GM12878 (cell line): ENCODE results near the gene AP5Z1. TPM values are rescaled to one million over a fixed set of nuclear protein-coding genes. Genes with fewer than 3 reads are reported as not detected.

Experiments
- BCLAF1 ChIP-seq: fragments of 450-650 bp; IDR thresholded peaks from 2 replicates; pipeline ENCODE4 v1.6.1; 2017; ENCODE audit warnings: antibody characterized with exemption, mild to moderate bottlenecking, moderate library complexity
- CBX5 ChIP-seq: sonication (generic); IDR thresholded peaks from 2 replicates; pipeline ENCODE4 v1.6.1; 2016; ENCODE audit warnings: low read depth, moderate library complexity, mild to moderate bottlenecking, inconsistent platforms
- EP300 ChIP-seq, 2 experiments: fragments of 150-350 bp in 1 of 2; IDR thresholded peaks; 2 replicates each; pipeline ENCODE4 v1.6.1; 2011 to 2012; ENCODE audit warnings: low read depth in 2 of 2, low read length in 2 of 2, borderline replicate concordance in 1 of 2, improper control_type of control experiment in 1 of 2, inconsistent platforms in 1 of 2; ENCODE audit not compliant: control insufficient read depth in 1 of 2
- ETV6 ChIP-seq, 2 experiments: fragments of 450-650 bp in 1 of 2; IDR thresholded peaks in 1 of 2; conservative IDR thresholded peaks in 1 of 2; 2 replicates each; pipeline ENCODE4 v1.6.1; 2014; ENCODE audit warnings: antibody characterized with exemption in 1 of 2, borderline replicate concordance in 1 of 2, low read depth in 1 of 2, mild to moderate bottlenecking in 1 of 2, moderate library complexity in 1 of 2
- MEF2A ChIP-seq: IDR thresholded peaks from 2 replicates; pipeline ENCODE4 v1.6.1; 2011; ENCODE audit warnings: low read depth, mild to moderate bottlenecking, low read length, moderate library complexity; ENCODE audit not compliant: insufficient read depth
- MTA3 ChIP-seq: IDR thresholded peaks from 2 replicates; pipeline ENCODE4 v1.6.1; 2012; ENCODE audit warnings: low read length, inconsistent platforms, borderline replicate concordance
- NR2C2 ChIP-seq: IDR thresholded peaks from 2 replicates; pipeline ENCODE4 v1.6.1; 2011; ENCODE audit warnings: borderline replicate concordance, low read depth; ENCODE audit not compliant: control insufficient read depth, insufficient read length
- NRF1 ChIP-seq: conservative IDR thresholded peaks from 2 replicates; pipeline ENCODE4 v1.6.1; 2011; ENCODE audit warnings: mild to moderate bottlenecking, low read depth, low read length, improper control_type of control experiment
- SMAD1 ChIP-seq: fragments of 450-650 bp; IDR thresholded peaks from 2 replicates; pipeline ENCODE4 v1.6.1; 2018; ENCODE audit warnings: mild to moderate bottlenecking, low read depth; ENCODE audit not compliant: partially characterized antibody
- polyA plus RNA-seq, 11 experiments: library from polyadenylated mRNA; depleted of rRNA in 4 of 11; unstranded in 6 of 11; stranded (reverse) in 5 of 11; fragments of >200 nt; fragmentation: Nextera tagmentation in 4 of 11; fragmentation: Illumina TruSeq in 1 of 11; extraction: Ambion mirVana in 4 of 11; extraction: Trizol in 1 of 11; gene quantifications; 1 replicate in 1 of 11; 2 replicates in 10 of 11; pipeline versions ENCODE4 v1.2.1 to v1.2.3, GENCODE V29; 2011 to 2016; ENCODE audit warnings: inconsistent platforms in 2 of 11, missing spikeins in 2 of 11, low read depth in 1 of 11
- total RNA-seq, 4 experiments: library from RNA; depleted of rRNA in 3 of 4; stranded (reverse); fragments of >200 nt in 3 of 4; fragmentation: Illumina TruSeq in 1 of 4; extraction: Trizol in 1 of 4; gene quantifications; 2 replicates each; pipeline versions ENCODE4 v1.2.1 to v1.2.3, GENCODE V29; 2013 to 2021
- TF ChIP-seq, protein P1 (sequence below): fragments of 450-650 bp; IDR thresholded peaks from 2 replicates; pipeline ENCODE4 v1.6.1; 2016; ENCODE audit warnings: mild to moderate bottlenecking, moderate library complexity, borderline replicate concordance

The AP5Z1 gene
- total and polyA plus RNA-seq, 10 of the 15 experiments (the other 5 are each of a cell fraction or from before 2014, with no cell fraction given), result 0.37 to 43.4 (median 19.4) TPM

DNA sequence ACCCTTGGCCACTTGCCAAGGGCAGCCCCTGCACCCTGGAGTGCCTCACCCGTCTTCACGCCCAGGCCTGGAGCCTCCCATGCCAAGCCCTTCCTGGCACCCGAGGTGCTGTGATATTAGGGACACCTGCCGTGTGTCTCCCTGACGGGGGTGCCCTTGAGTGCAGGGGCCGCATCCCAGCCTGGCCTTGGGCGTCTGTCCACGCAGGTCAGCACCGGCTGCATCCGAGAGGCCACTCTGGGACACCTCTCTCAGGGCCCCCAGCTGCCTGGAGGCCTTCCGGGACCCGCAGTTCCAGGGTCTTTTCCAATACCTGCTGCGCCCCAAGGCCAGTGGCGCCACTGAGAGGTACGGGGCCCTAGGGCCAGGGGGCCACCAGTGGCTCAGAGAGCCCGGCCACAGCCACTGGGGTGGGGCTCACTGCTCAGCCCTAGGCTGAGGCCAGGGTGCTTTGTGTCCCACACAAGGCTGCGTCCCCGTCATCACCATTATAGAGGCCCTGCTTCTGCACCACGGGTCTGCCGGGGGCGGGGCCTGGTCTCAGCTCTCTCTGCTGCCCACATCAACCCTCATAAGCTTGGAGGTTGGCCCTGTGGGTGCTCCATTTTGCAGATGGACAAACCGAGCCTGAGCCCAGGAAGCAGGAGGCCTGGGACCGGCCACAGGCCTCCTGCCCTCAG, 12.7 kb downstream of the AP5Z1 start (continued):
- TF ChIP-seq, protein P1, sequence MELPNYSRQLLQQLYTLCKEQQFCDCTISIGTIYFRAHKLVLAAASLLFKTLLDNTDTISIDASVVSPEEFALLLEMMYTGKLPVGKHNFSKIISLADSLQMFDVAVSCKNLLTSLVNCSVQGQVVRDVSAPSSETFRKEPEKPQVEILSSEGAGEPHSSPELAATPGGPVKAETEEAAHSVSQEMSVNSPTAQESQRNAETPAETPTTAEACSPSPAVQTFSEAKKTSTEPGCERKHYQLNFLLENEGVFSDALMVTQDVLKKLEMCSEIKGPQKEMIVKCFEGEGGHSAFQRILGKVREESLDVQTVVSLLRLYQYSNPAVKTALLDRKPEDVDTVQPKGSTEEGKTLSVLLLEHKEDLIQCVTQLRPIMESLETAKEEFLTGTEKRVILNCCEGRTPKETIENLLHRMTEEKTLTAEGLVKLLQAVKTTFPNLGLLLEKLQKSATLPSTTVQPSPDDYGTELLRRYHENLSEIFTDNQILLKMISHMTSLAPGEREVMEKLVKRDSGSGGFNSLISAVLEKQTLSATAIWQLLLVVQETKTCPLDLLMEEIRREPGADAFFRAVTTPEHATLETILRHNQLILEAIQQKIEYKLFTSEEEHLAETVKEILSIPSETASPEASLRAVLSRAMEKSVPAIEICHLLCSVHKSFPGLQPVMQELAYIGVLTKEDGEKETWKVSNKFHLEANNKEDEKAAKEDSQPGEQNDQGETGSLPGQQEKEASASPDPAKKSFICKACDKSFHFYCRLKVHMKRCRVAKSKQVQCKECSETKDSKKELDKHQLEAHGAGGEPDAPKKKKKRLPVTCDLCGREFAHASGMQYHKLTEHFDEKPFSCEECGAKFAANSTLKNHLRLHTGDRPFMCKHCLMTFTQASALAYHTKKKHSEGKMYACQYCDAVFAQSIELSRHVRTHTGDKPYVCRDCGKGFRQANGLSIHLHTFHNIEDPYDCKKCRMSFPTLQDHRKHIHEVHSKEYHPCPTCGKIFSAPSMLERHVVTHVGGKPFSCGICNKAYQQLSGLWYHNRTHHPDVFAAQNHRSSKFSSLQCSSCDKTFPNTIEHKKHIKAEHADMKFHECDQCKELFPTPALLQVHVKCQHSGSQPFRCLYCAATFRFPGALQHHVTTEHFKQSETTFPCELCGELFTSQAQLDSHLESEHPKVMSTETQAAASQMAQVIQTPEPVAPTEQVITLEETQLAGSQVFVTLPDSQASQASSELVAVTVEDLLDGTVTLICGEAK, result no peak
- no peak for TF ChIP-seq EP300 (IDR thresholded peaks at IDR 0.05; ENCODE audit: borderline replicate concordance in 1 of 2, control insufficient read depth in 1 of 2, low read depth in 2 of 2, low read length in 2 of 2)
- TF ChIP-seq SMAD1, result no peak
- no peak for TF ChIP-seq MEF2A
- TF ChIP-seq BCLAF1, result no peak
- TF ChIP-seq NRF1, result no peak
- TF ChIP-seq MTA3, result no peak
- TF ChIP-seq NR2C2, result no peak
- TF ChIP-seq CBX5, result no peak
- TF ChIP-seq ETV6 (conservative IDR thresholded peaks at IDR 0.05 in 1 of 2, IDR thresholded peaks at IDR 0.05 in 1 of 2; ENCODE audit: borderline replicate concordance in 1 of 2, low read depth in 1 of 2), result no peak
- TF ChIP-seq, all 136 proteins: peak for 0
